Ovary (tissue), 3 donors: ENCODE data around the gene FIGN.

Experiments
- POLR2A ChIP-seq: fragments of 450-650 bp; IDR thresholded peaks from one replicate; pipeline ENCODE4 v1.6.1; 2017; ENCODE audit warnings: antibody characterized with exemption, mild to moderate bottlenecking, moderate library complexity
- TF ChIP-seq, protein P1 (sequence below), 3 donors: fragments of 450-650 bp in 2 of 3; fragments of 200-600 bp in 1 of 3; IDR thresholded peaks; one replicate each; pipeline versions ENCODE4 v1.5.1 to v1.8.0; 2016 to 2022; ENCODE audit warnings: antibody characterized with exemption in 3 of 3, mild to moderate bottlenecking in 1 of 3
- donor health status: DM: no; HTN: no; CAD: no.

DNA sequence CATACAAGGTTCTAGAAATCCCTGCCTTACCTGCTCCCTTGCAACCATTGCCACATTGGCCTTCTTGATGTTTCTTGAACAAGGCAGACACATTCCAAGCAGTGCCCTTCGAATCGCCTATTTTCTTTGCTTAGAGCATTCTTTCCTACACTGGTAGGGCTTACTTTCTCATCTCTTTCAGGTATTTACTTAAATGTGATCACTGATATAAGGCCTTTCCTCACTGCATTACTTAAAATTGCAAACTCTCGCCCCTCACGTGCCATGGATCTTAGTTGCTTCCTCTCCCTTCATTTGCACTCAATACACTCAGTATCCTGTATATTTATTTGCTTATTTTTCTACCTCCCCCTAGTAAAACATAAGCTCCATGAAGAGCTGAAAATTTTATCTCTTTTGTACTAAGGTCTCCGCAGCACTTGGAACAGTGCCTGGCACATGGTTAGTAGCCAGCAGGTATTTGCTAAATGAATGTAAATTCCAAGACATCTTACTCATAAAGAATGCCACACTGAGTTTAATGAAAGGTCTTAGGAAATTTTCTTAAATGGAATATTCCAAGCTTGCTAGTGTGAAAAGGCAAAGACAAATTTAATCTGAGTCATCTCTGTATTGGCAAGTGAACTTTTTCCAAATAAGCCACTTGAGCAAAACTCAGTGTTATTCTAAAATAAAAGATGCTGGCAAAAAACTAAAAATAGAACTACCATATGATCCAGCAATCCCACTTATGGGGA lies 42.4 kb upstream of the FIGN start:
- TF ChIP-seq, protein P1, sequence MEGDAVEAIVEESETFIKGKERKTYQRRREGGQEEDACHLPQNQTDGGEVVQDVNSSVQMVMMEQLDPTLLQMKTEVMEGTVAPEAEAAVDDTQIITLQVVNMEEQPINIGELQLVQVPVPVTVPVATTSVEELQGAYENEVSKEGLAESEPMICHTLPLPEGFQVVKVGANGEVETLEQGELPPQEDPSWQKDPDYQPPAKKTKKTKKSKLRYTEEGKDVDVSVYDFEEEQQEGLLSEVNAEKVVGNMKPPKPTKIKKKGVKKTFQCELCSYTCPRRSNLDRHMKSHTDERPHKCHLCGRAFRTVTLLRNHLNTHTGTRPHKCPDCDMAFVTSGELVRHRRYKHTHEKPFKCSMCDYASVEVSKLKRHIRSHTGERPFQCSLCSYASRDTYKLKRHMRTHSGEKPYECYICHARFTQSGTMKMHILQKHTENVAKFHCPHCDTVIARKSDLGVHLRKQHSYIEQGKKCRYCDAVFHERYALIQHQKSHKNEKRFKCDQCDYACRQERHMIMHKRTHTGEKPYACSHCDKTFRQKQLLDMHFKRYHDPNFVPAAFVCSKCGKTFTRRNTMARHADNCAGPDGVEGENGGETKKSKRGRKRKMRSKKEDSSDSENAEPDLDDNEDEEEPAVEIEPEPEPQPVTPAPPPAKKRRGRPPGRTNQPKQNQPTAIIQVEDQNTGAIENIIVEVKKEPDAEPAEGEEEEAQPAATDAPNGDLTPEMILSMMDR (IDR thresholded peaks at IDR 0.05) = no peak
- no peak for TF ChIP-seq POLR2A
